ENCODE data around the gene IFFO2.

- peak; percentile 51 to 69 (median 58) for TF ChIP-seq CTCF (IDR thresholded peaks at IDR 0.05)
- no peak for TF ChIP-seq POLR2AphosphoS5 (IDR thresholded peaks at IDR 0.05; ENCODE audit: insufficient read depth in 1 of 2, low read depth in 1 of 2)
- TF ChIP-seq POLR2A (IDR thresholded peaks at IDR 0.05) = no peak
These were observed 81.2 kb downstream of the IFFO2 start for GRCh38 chr1:18875107-18875795.
